WTC11 (cell line): ENCODE measurements around the gene FAM151A.

Source experiments
- CREM ChIP-seq: sonication (generic); formaldehyde crosslinking; IDR thresholded peaks from 2 replicates; pipeline ENCODE4 v1.8.1; 2022; ENCODE audit warnings: mild to moderate bottlenecking, missing genetic modification reagents, moderate library complexity
- GRHL2 ChIP-seq: fragments of 250-450 bp; sonication (Bioruptor Pico); IDR thresholded peaks from 2 replicates; pipeline ENCODE4 v1.8.0; 2022; ENCODE audit warnings: mild to moderate bottlenecking, moderate library complexity; ENCODE audit not compliant: insufficient replicate concordance, severe bottlenecking
- JUN ChIP-seq: sonication (generic); formaldehyde crosslinking; IDR thresholded peaks from 2 replicates; pipeline ENCODE4 v1.8.0; 2023; ENCODE audit warnings: mild to moderate bottlenecking, missing genetic modification reagents
- NFATC4 ChIP-seq: fragments of 250-450 bp; sonication (Bioruptor Pico); IDR thresholded peaks from 2 replicates; pipeline ENCODE4 v1.9.0; 2021; ENCODE audit warnings: mild to moderate bottlenecking
- NR1H2 ChIP-seq: sonication (generic); formaldehyde crosslinking; IDR thresholded peaks from 2 replicates; pipeline ENCODE4 v1.9.0; 2021; ENCODE audit warnings: mild to moderate bottlenecking, moderate library complexity, missing genetic modification reagents
- OVOL2 ChIP-seq: fragments of 250-450 bp; sonication (Bioruptor Pico); IDR thresholded peaks from 2 replicates; pipeline ENCODE4 v1.9.0; 2021; ENCODE audit warnings: mild to moderate bottlenecking, borderline replicate concordance
- RELA ChIP-seq: sonication (generic); formaldehyde crosslinking; IDR thresholded peaks from 2 replicates; pipeline ENCODE4 v1.8.1; 2022; ENCODE audit warnings: missing genetic modification reagents, mild to moderate bottlenecking, borderline replicate concordance
- SP1 ChIP-seq: sonication (generic); formaldehyde crosslinking; conservative IDR thresholded peaks from 2 replicates; pipeline ENCODE4 v1.8.1; 2022; ENCODE audit warnings: missing genetic modification reagents
- TP53 ChIP-seq: sonication (generic); formaldehyde crosslinking; IDR thresholded peaks from 2 replicates; pipeline ENCODE4 v1.8.1; 2023; ENCODE audit warnings: mild to moderate bottlenecking, missing genetic modification reagents
- TF ChIP-seq, protein P1 (sequence below): sonication (generic); formaldehyde crosslinking; IDR thresholded peaks from 2 replicates; pipeline ENCODE4 v1.8.1; 2022; ENCODE audit warnings: low read depth, missing genetic modification reagents, borderline replicate concordance
- TF ChIP-seq, protein P2 (sequence below): sonication (generic); formaldehyde crosslinking; IDR thresholded peaks from 2 replicates; pipeline ENCODE4 v1.8.0; 2022; ENCODE audit warnings: mild to moderate bottlenecking, missing genetic modification reagents
- TF ChIP-seq, protein P3 (sequence below): fragments of 200-600 bp; IDR thresholded peaks from 2 replicates; pipeline ENCODE4 v1.8.0; 2022; ENCODE audit warnings: antibody characterized with exemption
- TF ChIP-seq, protein P4 (sequence below): sonication (generic); formaldehyde crosslinking; IDR thresholded peaks from 2 replicates; pipeline ENCODE4 v1.8.0; 2023; ENCODE audit warnings: mild to moderate bottlenecking, missing genetic modification reagents
- TF ChIP-seq, protein P5 (sequence below): sonication (generic); formaldehyde crosslinking; IDR thresholded peaks from 2 replicates; pipeline ENCODE4 v1.8.1; 2023; ENCODE audit warnings: mild to moderate bottlenecking, missing genetic modification reagents, moderate library complexity

- TF ChIP-seq, protein P1, sequence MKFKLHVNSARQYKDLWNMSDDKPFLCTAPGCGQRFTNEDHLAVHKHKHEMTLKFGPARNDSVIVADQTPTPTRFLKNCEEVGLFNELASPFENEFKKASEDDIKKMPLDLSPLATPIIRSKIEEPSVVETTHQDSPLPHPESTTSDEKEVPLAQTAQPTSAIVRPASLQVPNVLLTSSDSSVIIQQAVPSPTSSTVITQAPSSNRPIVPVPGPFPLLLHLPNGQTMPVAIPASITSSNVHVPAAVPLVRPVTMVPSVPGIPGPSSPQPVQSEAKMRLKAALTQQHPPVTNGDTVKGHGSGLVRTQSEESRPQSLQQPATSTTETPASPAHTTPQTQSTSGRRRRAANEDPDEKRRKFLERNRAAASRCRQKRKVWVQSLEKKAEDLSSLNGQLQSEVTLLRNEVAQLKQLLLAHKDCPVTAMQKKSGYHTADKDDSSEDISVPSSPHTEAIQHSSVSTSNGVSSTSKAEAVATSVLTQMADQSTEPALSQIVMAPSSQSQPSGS (CRISPR knock-in tag) = no peak
- TF ChIP-seq, protein P2, sequence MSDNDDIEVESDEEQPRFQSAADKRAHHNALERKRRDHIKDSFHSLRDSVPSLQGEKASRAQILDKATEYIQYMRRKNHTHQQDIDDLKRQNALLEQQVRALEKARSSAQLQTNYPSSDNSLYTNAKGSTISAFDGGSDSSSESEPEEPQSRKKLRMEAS (CRISPR knock-in tag) = no peak
- TF ChIP-seq, protein P3, sequence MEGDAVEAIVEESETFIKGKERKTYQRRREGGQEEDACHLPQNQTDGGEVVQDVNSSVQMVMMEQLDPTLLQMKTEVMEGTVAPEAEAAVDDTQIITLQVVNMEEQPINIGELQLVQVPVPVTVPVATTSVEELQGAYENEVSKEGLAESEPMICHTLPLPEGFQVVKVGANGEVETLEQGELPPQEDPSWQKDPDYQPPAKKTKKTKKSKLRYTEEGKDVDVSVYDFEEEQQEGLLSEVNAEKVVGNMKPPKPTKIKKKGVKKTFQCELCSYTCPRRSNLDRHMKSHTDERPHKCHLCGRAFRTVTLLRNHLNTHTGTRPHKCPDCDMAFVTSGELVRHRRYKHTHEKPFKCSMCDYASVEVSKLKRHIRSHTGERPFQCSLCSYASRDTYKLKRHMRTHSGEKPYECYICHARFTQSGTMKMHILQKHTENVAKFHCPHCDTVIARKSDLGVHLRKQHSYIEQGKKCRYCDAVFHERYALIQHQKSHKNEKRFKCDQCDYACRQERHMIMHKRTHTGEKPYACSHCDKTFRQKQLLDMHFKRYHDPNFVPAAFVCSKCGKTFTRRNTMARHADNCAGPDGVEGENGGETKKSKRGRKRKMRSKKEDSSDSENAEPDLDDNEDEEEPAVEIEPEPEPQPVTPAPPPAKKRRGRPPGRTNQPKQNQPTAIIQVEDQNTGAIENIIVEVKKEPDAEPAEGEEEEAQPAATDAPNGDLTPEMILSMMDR = no peak
- TF ChIP-seq TP53 (CRISPR knock-in tag) (no peak), RELA (CRISPR knock-in tag) (no peak), SP1 (CRISPR knock-in tag) (no peak), NFATC4 (CRISPR knock-in tag) (no peak), CREM (CRISPR knock-in tag) (no peak), OVOL2 (CRISPR knock-in tag) (no peak), NR1H2 (CRISPR knock-in tag) (no peak), GRHL2 (no peak), JUN (CRISPR knock-in tag) (no peak)
- TF ChIP-seq, protein P4, sequence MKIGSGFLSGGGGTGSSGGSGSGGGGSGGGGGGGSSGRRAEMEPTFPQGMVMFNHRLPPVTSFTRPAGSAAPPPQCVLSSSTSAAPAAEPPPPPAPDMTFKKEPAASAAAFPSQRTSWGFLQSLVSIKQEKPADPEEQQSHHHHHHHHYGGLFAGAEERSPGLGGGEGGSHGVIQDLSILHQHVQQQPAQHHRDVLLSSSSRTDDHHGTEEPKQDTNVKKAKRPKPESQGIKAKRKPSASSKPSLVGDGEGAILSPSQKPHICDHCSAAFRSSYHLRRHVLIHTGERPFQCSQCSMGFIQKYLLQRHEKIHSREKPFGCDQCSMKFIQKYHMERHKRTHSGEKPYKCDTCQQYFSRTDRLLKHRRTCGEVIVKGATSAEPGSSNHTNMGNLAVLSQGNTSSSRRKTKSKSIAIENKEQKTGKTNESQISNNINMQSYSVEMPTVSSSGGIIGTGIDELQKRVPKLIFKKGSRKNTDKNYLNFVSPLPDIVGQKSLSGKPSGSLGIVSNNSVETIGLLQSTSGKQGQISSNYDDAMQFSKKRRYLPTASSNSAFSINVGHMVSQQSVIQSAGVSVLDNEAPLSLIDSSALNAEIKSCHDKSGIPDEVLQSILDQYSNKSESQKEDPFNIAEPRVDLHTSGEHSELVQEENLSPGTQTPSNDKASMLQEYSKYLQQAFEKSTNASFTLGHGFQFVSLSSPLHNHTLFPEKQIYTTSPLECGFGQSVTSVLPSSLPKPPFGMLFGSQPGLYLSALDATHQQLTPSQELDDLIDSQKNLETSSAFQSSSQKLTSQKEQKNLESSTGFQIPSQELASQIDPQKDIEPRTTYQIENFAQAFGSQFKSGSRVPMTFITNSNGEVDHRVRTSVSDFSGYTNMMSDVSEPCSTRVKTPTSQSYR (CRISPR knock-in tag) = no peak
- TF ChIP-seq, protein P5, sequence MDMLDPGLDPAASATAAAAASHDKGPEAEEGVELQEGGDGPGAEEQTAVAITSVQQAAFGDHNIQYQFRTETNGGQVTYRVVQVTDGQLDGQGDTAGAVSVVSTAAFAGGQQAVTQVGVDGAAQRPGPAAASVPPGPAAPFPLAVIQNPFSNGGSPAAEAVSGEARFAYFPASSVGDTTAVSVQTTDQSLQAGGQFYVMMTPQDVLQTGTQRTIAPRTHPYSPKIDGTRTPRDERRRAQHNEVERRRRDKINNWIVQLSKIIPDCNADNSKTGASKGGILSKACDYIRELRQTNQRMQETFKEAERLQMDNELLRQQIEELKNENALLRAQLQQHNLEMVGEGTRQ (CRISPR knock-in tag) = no peak
These were observed 17.0 kb upstream of the FAM151A start for GRCh38 chr1:54640361-54640760.
